ENCODE data around the gene JKAMP.

JKAMP gene

GRCh38 chr14:59547310-59547709, 63.0 kb downstream of the JKAMP start:
- TF ChIP-seq PKNOX1 (IDR thresholded peaks at IDR 0.05) (peak; percentile 42), CTBP1 (IDR thresholded peaks at IDR 0.05; ENCODE audit: borderline replicate concordance) (no peak)
- no peak for DNase-seq (ENCODE audit: extremely low spot score)
- ChIA-PET POLR2A (no interaction called here), CTCF (no interaction called here)

All from HEK293T (cell line).